ENCODE results near the gene CHRDL2. TPM values are rescaled to one million over a fixed set of nuclear protein-coding genes. Genes with fewer than 3 reads are reported as not detected.

The CHRDL2 gene
- total RNA-seq, 4 donors from 2014 or later = 0.20 TPM; not detected in 3

- DNase-seq (no peak), ATAC-seq (no peak)
- Histone ChIP-seq H3K4me1 (peaks cover 7 to 12% of the 10 kb centered on the region in 2 donors), H3K27ac (no peak overlapping the region), H3K27me3 (no peaks in the 10 kb centered on the region), H3K36me3 (no peaks in the 10 kb centered on the region), H3K4me3 (no peak overlapping the region), H3K9me3 (no peaks in the 10 kb centered on the region)
- in situ Hi-C loops (cut with MboI; ENCODE audit: low sequenced_read_pairs in 4 of 4) (loop anchor here in 2 of 4 donors (25.0 kb wide), 1 partner anchor 281 kb away; the partner anchor contains the start of gene KCNE3 (in 2 of the 2)), intact Hi-C loops (cut with DNase I; ENCODE audit: low total_unique reads) (no loop called here)
- TF ChIP-seq CTCF (IDR thresholded peaks at IDR 0.05 in 4 of 5, conservative IDR thresholded peaks at IDR 0.05 in 1 of 5) (no peak), POLR2A (IDR thresholded peaks at IDR 0.05) (no peak)
Observed at GRCh38 chr11:74743640-74744039, 12.4 kb upstream of the CHRDL2 start.

DNA sequence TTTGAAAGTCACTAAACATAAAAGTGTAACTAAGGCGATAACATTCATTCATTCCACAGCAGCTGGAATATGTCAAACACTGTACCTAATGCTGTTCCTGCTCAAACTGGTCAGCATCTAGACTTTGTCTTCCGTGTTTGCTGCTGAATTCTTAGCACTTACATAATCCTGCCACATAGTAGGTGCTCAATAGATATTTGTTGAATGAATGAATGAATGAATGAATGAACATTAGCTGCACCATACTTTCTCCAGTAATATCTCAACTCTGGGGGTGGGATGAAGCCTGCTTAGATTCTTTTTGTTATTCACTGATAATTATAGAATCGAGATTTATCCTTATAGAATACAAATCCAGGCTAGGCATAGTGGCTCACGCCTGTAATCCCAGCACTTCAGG, 10.8 kb upstream of the CHRDL2 start:
- in situ Hi-C loops (cut with MboI; ENCODE audit: low sequenced_read_pairs in 4 of 4) = loop anchor here in 2 of 4 donors (25.0 kb wide), 1 partner anchor 280 kb away; the partner anchor contains the start of gene KCNE3 (in 2 of the 2)
- DNase-seq = no peak
- no peak for ATAC-seq
- H3K4me1 ChIP-seq = no peaks in the 10 kb centered on the region
- no peak for TF ChIP-seq POLR2A (IDR thresholded peaks at IDR 0.05)
- TF ChIP-seq CTCF (IDR thresholded peaks at IDR 0.05 in 4 of 5, conservative IDR thresholded peaks at IDR 0.05 in 1 of 5) = no peak
- H3K27me3 ChIP-seq = no peaks in the 10 kb centered on the region
- no peak overlapping the region for H3K4me3 ChIP-seq
- intact Hi-C loops (cut with DNase I; ENCODE audit: low total_unique reads) = no loop called here
- H3K36me3 ChIP-seq = no peaks in the 10 kb centered on the region
- no peaks in the 10 kb centered on the region for H3K9me3 ChIP-seq
- no peak overlapping the region for H3K27ac ChIP-seq

DNA sequence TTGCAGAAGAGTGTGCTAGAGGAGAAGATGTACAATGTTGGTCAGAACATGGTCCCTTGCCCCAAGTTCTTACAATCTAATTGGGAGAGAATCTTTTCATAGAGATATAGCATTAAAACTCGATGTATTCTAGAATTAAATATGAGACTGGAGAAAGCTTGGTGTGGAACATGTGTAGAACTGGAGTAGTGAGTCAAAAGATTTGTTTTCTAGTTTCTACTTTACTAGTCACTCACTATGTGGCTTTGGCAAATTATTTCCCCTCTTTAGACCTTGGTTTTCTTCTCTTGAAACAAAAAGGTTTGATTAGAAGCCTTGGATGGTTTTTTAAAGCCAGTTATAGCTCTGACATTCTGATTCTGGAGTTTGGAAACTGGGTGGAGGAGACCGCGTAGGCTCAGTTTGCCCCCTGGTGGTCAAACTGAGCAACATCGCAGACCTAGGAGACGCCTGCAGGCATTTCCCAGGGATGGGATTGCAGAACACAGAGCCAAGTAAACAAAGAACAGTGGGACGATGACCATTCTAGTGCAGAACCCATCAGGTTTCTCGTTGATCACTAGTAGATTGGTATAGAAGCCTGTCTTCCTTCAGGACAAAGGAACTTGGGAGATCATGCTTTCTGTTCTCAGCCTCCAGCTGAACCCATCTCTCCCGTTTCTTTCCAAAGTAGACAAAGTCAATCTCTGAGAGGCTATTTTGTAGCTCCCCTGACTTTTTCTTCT, 8.5 kb upstream of the CHRDL2 start:
- H3K27me3 ChIP-seq = peaks cover 0 to 6% (median 0%) of the 10 kb centered on the region in 3 donors
- intact Hi-C loops (cut with DNase I; ENCODE audit: low total_unique reads) (no loop called here), in situ Hi-C loops (cut with MboI; ENCODE audit: low sequenced_read_pairs in 4 of 4) (loop anchor here in 2 of 4 donors (25.0 kb wide), 1 partner anchor 277 kb away; the partner anchor contains the start of gene KCNE3 (in 2 of the 2))
- H3K4me1 ChIP-seq = no peaks in the 10 kb centered on the region
- H3K4me3 ChIP-seq = no peak overlapping the region
- DNase-seq = peak in 1 of 2 donors; percentile 36
- TF ChIP-seq POLR2A (IDR thresholded peaks at IDR 0.05) (no peak), CTCF (IDR thresholded peaks at IDR 0.05 in 4 of 5, conservative IDR thresholded peaks at IDR 0.05 in 1 of 5) (peak; percentile 40 to 91 (median 83))
- no peaks in the 10 kb centered on the region for H3K36me3 ChIP-seq
- peak; percentile 88 to 95 for ATAC-seq
- no peak overlapping the region for H3K27ac ChIP-seq
- no peaks in the 10 kb centered on the region for H3K9me3 ChIP-seq

DNA sequence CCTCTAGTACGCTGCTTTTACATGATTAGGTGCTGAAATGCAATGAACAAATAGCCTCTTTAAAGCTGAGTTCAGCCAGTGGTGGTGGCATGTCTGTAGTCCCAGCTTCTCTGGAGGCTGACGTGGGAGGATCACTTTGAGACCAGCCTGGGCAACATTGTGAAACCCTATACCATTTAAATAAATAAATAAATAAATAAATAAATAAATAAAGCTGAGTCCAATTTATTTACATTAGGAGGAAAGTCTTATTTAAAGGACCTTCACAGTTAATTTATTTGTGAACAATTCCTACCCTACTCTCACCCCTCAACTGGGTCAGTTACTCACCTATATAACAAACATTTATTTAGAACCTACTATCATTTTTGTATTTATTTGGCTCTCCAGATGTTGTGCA, 4.8 kb upstream of the CHRDL2 start:
- in situ Hi-C loops (cut with MboI; ENCODE audit: low sequenced_read_pairs in 4 of 4) (loop anchor here in 2 of 4 donors (25.0 kb wide), 1 partner anchor 274 kb away; the partner anchor contains the start of gene KCNE3 (in 2 of the 2)), intact Hi-C loops (cut with DNase I; ENCODE audit: low total_unique reads) (no loop called here)

More for the DNA sequence above, 4.8 kb upstream of the CHRDL2 start:
- Histone ChIP-seq H3K27me3 (peaks cover 19 to 28% (median 22%) of the 10 kb centered on the region in 3 donors), H3K27ac (no peak overlapping the region), H3K36me3 (no peaks in the 10 kb centered on the region), H3K4me1 (peaks cover 3 to 4% of the 10 kb centered on the region in 2 donors), H3K4me3 (no peak overlapping the region), H3K9me3 (no peaks in the 10 kb centered on the region)
- TF ChIP-seq CTCF (IDR thresholded peaks at IDR 0.05 in 4 of 5, conservative IDR thresholded peaks at IDR 0.05 in 1 of 5) = no peak
- no peak for TF ChIP-seq POLR2A (IDR thresholded peaks at IDR 0.05)
- ATAC-seq (no peak), DNase-seq (no peak)

Data from gastrocnemius medialis (tissue), 4 donors.